Right lobe of liver (tissue), 4 donors: Measurements from ENCODE around the gene TM9SF2.

Source experiments
- CTCF ChIP-seq, 4 donors: fragments of 200-600 bp in 3 of 4; fragments of 450-650 bp in 1 of 4; IDR thresholded peaks; one replicate each; pipeline versions ENCODE4 v1.5.1 to v1.8.0; 2016 to 2022; ENCODE audit warnings: antibody characterized with exemption in 4 of 4, mild to moderate bottlenecking in 2 of 4
- POLR2A ChIP-seq: fragments of 450-650 bp; IDR thresholded peaks from one replicate; pipeline ENCODE4 v1.6.1; 2017; ENCODE audit warnings: antibody characterized with exemption, mild to moderate bottlenecking
- donor health status: DM: no; HTN: no; CAD: no.
- donor health status: DM: no; HTN: no; CAD: no.
- donor health status: DM: no; HTN: yes; CAD: no.

- TF ChIP-seq CTCF (IDR thresholded peaks at IDR 0.05) (no peak), POLR2A (no peak)
These were observed 15.1 kb downstream of the TM9SF2 start for GRCh38 chr13:99516153-99516929.
